WI38 (cell line): ENCODE data around the gene KCNC2.

Experiments
- H3K4me3 ChIP-seq: 2 replicates; pipeline ENCODE4 v1.5.1; 2011; ENCODE audit warnings: low read depth, mild to moderate bottlenecking, control low read depth, low read length
- TF ChIP-seq, protein P1 (sequence below): IDR thresholded peaks from 2 replicates; pipeline ENCODE4 v1.5.1; 2012; ENCODE audit warnings: low read depth, mild to moderate bottlenecking, control low read depth, low read length

Gene KCNC2

DNA sequence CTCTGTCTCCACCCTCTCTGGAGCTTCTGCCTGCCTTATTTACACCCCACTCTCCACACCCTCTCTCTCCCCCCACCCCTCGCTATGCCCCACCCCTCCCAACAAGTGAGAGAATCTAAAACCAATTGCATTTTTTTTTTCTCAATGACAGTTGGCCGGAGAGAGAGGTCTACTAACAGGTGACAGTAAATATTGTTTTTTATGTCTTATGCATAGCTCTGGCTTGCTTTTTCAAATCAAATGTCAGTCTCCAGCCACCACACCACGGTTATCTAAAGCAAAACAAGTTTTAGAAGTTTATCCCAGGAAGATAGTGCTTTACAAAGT, at the start of gene KCNC2:
Gene KCNC2 (minus strand): TSS at position 28 of the 327 bp plus-strand sequence.
- TF ChIP-seq, protein P1, sequence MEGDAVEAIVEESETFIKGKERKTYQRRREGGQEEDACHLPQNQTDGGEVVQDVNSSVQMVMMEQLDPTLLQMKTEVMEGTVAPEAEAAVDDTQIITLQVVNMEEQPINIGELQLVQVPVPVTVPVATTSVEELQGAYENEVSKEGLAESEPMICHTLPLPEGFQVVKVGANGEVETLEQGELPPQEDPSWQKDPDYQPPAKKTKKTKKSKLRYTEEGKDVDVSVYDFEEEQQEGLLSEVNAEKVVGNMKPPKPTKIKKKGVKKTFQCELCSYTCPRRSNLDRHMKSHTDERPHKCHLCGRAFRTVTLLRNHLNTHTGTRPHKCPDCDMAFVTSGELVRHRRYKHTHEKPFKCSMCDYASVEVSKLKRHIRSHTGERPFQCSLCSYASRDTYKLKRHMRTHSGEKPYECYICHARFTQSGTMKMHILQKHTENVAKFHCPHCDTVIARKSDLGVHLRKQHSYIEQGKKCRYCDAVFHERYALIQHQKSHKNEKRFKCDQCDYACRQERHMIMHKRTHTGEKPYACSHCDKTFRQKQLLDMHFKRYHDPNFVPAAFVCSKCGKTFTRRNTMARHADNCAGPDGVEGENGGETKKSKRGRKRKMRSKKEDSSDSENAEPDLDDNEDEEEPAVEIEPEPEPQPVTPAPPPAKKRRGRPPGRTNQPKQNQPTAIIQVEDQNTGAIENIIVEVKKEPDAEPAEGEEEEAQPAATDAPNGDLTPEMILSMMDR, result no peak
- no peak within 1 kb of the TSS for H3K4me3 ChIP-seq

DNA sequence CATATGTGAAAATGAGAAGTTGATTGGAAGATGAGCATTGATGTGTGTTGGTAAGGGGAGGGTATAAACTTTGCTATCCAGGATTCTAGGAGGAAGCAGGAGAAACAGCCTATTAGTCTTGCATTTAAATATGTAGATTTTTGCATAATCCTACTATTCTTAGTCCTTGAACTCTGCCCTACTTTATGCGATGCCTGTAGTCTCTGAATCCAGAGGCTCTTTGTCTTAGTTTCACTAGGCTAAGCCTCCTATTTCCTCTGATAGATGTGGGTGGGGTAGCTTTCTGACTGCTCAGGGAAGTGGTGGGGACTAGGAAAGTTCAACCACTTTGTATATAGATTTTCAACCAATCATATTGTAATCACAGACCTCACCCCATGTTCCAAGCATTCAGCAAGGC, 49.5 kb upstream of the KCNC2 start:
- TF ChIP-seq, protein P1, result no peak
- H3K4me3 ChIP-seq, result no peak overlapping the region

DNA sequence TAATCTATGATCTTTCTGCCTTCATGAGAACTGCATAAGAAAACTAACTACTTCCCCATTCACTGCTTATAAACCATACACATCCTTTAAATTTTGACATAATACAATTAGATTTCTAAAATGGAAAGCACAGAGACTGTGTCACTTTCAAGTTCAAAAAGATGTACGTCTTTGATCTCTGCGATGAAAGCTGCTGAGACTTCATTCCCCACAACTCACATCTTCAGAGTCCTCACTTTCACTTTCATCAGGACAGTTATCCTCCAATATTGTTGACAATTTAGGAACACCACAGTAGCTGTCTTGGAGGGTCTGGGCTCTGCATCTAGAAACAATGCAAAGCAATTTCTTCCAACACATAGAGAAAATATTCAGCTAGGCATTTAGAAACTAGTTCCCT, 47.9 kb upstream of the KCNC2 start:
- TF ChIP-seq, protein P1, result no peak
- peak overlapping the region; percentile 47 for H3K4me3 ChIP-seq

DNA sequence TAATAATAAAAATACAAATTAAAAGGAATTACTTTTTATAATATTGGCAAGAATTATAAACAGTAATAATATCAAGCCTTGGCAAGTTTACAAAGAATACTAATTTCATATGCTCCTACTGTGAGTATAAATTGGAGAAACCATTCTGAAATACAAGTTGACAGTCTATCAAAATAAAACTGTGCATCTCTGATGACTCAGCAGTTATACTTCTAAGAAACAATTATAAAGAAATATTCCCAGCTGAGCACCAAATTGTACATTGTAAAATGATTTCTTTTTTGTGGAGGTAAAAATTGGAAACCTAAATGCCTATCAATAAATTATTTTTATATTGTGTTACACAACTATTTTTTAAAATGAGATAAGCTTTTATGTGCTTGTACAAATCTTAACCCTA, 35.5 kb upstream of the KCNC2 start:
- TF ChIP-seq, protein P1, result no peak
- H3K4me3 ChIP-seq, result no peak overlapping the region

DNA sequence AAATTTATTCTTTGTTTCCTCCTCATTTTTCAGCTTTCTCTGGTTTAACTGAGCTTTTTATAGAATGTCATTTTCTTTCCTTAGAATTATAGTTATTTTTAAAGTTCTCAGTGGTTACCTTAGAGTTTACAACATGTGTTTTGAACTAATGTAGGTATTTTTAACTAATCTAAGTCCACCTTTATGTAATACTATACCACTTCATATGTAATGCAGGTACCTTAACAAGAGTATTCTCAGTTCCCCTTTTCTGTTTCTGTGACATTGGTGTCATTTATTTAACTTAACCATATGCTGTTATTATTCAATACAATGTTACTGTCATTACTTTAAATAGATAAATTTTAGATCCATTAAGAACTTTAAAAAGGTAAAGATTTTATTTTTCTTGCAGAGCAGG, 30.3 kb upstream of the KCNC2 start:
- no peak overlapping the region for H3K4me3 ChIP-seq

DNA sequence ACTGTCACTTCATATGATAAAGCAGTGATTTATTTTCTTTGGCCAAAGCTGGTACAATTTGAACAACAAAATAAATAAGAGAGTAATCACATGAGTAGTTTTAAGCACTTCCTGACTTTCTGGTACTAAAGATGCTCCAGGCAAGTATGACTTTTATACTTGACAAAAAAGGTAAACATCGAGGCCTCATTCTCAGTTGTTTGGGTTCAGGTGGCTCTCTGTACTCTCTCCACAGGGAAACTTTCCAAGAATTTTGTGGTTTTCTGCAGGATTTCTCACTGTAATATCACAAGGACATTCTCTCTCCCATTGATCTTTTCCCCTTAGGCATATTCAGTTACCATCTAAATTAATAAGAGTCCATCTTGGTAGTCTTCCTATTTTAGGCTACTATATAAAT, 26.6 kb upstream of the KCNC2 start:
- TF ChIP-seq, protein P1, result no peak

More for the DNA sequence above, 30.3 kb upstream of the KCNC2 start:
- TF ChIP-seq, protein P1, result no peak

DNA sequence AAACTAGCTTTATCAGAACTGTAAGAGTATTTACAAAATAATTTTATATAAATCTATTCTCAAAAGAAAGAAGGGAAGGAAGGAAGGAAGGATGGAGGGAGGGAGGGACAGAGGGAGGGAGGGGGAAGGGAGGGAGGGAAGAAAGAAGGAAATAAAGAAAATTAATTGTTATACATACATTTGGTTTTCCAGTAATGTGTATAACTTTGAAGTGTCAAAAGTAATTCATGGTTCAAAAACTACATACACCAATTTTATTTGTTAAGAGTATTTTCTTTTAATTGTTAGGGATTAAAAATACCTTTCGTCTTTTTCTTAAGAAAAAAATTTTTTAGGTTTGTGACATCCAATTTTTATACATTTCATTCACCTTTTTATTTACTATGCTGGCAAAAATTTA, 17.5 kb upstream of the KCNC2 start:
- TF ChIP-seq, protein P1, result no peak

More for the DNA sequence above, 26.6 kb upstream of the KCNC2 start:
- H3K4me3 ChIP-seq, result no peak overlapping the region

More for the DNA sequence above, 17.5 kb upstream of the KCNC2 start:
- no peak overlapping the region for H3K4me3 ChIP-seq
